ENCODE results near the gene MAST3.
"Not testable (repeated sequence)": the region's sequence is repeated elsewhere in the genome, so short reads cannot be mapped to it uniquely, and the experiment has no call there.

MAST3 gene

GRCh38 chr19:18086590-18087138 is 10.9 kb upstream of the MAST3 start, which contains the start of gene IL12RB1:
IL12RB1 (minus strand) TSS chr19:18086934; CDS start chr19:18086823, 111 bp downstream.
- DNase-seq (ENCODE audit: low read depth, low spot score), result no peak

GRCh38 chr19:18089096-18089541 is 8.5 kb upstream of the MAST3 start:
- not testable (repeated sequence) for DNase-seq (ENCODE audit: low read depth, low spot score)

DNA sequence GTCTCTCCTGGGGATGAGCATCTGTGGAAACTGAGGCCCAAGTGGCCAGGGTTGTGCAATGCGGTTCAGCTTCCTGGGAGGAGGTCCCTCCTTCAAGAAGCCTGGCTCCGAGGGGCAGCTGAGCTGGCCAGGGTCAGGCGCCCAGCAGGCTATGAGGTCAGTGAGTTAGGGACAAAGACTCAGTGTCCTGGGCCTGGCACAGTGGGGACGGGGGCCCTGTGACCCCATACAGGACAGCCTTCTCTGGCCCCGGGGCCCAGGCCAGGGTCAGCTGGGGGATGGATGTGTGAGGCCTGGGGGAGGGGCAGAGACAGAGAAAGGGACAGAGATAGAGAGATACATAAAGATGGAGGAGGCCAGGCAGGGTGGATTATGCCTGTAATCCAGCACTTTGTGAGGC is 7.9 kb upstream of the MAST3 start:
- no peak for DNase-seq (ENCODE audit: low read depth, low spot score)

DNA sequence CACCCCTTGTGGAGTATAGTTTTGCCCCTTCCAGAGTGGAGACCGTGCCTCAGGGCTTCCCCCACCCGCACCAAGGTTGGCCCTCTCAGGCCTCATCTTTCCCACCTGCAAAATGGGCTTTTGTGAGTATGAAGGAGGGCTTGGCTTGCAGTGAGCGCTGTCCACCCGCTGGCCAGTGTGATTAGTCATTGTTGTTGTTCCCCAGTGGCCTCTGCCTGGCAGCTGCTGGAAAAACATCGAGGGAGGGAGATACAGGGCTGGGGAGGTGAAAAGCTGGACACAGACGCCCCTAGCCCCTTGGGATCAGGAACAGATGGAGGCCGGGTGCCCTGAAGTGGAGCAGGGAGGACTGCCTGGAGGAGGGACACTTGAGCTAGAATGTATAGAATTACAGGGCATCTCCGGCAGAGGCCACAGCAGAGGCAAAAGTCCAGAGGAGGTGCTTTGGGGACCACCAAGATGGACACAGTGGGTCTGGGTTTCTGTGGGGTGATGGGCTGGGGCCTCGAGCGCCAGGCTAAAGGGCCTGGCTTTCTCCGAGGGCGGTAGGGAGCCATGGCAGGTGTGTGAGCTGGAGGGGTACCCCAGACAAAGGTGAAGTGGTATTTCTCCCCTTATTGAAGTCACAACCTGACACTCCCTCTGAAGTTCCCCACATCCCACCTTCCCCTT is 6.9 kb upstream of the MAST3 start:
- no peak for DNase-seq (ENCODE audit: low read depth, low spot score)

- DNase-seq (ENCODE audit: low read depth, low spot score), result peak; percentile 69
Measured at GRCh38 chr19:18091217-18091608, 6.4 kb upstream of the MAST3 start.

GRCh38 chr19:18093439-18094161 is 4.0 kb upstream of the MAST3 start:
- no peak for DNase-seq (ENCODE audit: low read depth, low spot score)

DNA sequence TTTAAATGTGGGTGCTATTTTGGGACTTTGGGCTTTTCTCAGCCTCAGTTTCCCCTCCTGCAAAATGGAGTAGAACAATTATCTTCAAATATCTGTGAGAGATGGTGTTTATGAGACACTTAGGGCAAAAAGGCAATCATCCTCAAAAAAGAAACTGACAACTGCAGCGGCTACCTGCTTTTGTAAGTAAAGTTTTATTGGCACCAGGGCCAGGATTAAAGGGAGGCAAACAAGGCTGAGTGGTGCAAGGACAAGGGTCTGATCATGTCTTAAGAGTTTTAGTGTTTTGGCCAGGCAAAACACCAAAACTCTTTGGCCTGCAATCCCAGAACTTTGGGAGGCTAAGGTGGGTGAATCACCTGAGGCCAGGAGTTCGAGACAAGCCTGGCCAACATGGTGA is 1.3 kb upstream of the MAST3 start:
- DNase-seq (ENCODE audit: low read depth, low spot score), result no peak

GRCh38 chr19:18097993-18098890 is 664 bp downstream of the MAST3 start:
- DNase-seq (ENCODE audit: low read depth, low spot score), result no peak

DNA sequence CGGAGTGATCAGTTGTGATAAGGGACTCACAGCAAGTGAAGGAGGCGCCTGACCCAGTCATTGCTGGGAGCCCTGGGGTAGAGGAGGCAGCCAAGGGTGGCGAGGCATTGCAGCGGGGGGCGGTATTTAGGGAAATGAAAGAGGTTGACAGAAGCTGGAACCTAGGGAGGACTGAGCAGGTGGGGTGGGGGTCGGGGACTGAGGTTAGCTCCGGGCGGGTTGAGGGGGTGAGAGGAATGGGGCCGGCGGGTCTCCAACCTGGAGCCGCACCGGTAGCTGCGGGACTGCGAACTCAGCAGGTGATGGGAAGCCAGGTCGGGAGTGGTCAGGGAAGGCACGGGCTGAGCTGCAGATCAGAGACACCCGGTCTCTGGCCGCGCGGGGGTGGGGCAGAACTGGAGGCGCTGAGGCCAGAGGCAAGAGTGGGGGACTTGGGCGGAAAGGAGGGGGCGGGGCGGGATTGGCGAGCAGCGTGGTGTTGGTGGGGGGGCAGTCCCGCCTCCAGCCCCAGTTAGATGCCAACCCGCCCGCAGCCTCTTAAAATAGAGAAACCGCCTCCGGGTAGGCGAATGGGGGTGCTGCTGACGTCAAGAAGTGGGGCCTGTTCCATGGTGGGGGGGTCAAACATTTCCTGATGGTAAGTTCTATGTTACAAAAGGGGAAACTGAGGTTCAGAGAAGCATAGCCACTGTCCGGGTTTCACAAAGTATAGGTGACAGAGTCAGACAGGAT is 1.5 kb downstream of the MAST3 start:
- no peak for DNase-seq (ENCODE audit: low read depth, low spot score)

- no peak for DNase-seq (ENCODE audit: low read depth, low spot score)
Measured at GRCh38 chr19:18099623-18099995, 2.0 kb downstream of the MAST3 start.

GRCh38 chr19:18100710-18101109 is 3.1 kb downstream of the MAST3 start:
- DNase-seq (ENCODE audit: low read depth, low spot score), result no peak

GRCh38 chr19:18101268-18101667 is 3.7 kb downstream of the MAST3 start:
- DNase-seq (ENCODE audit: low read depth, low spot score), result no peak

DNA sequence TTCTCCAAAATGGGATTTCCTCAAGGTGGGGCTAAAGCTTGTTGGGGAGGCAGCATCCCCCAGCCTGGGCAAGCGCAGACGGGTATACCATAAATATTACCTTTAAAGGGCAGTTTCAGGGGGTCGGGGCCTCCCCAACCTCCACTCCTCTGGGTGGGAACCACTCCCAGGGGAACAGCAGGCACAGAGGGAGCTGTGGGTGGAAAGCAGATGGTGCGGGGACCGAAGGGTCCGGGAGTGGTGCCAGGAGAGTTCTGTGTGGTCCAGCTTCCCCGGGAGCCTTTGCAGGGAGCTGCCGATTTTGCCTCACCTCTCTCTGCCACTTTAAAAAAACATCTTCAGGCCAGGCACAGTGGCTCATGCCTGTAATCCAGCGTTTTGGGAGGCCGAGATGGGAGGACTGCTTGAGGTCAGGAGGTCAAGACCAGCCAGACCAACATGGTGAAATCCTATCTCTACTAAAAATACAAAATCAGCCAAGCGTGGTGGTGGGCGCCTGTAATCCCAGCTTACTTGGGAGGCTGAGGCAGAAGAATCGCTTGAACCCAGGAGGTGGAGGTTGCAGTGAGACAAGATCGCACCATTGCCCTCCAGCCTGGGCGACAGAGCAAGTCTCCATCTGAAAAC is 5.5 kb downstream of the MAST3 start:
- DNase-seq (ENCODE audit: low read depth, low spot score), result no peak

DNA sequence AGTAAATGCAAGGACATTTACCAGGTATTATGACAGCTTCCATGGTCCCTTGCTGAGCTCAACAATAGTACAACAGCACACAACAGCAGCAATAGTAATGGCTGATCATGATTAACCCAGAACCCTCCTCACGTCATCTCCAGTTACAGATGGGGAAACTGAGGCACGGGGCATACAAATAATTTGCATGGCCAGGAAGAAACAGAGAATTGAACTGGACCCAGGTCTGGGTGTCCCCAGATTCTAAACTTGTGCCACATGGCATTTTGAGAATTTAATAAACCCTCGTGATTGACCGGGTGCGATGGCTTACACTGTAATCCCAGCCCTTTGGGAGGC is 7.2 kb downstream of the MAST3 start:
- DNase-seq (ENCODE audit: low read depth, low spot score), result no peak

DNA sequence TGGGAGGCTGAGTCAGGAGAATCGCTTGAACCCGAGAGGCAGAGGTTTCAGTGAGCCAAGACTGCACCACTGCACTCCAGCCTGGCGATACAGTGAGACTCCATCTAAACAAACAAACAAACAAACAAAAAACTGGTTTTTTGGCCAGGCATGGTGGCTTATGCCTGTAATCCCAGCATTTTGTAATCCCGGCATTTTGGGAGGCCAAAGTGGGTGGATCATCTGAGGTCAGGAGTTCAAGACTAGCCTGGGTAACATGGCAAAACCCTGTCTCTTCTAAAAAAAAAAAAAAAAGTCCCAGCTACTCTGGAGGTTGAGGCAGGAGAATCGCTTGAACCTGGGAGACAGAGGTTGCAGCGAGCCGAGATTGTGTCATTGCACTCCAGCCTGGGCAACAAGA is 7.7 kb downstream of the MAST3 start:
- DNase-seq (ENCODE audit: low read depth, low spot score), result not testable (repeated sequence)

- DNase-seq (ENCODE audit: low read depth, low spot score), result no peak
Measured at GRCh38 chr19:18107235-18107634, 9.7 kb downstream of the MAST3 start.

DNA sequence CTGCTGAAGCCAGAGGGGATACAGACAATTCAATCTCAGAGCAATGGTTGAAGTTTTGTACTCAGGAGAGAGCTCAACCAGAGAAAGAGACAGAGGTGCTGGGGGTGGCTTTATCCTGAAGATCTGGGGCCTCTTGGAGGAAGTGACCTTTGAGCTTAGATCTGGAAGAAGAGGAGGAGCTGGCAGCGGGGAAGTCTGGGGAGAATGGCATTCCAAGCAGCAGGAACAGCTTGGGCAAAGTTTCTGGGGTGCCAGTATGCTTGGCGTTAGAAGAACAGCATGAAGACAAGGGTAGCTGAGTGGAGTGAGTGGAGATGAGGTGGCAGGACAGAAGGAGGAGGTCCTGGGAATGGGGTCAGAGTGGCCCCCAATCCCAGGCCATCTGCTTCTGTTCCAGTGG is 11.3 kb downstream of the MAST3 start:
- DNase-seq (ENCODE audit: low read depth, low spot score), result no peak

GRCh38 chr19:18109341-18109732 is 11.8 kb downstream of the MAST3 start:
- DNase-seq (ENCODE audit: low read depth, low spot score), result no peak

- no peak for DNase-seq (ENCODE audit: low read depth, low spot score)
Measured at GRCh38 chr19:18109733-18110608, 12.4 kb downstream of the MAST3 start.
